DMS153 treated with DMSO at 0.1 percent for 48 hours (cell line): ENCODE measurements around the gene VPS45.
"Not testable (repeated sequence)": the region's sequence is repeated elsewhere in the genome, so short reads cannot be mapped to it uniquely, and the experiment has no call there.

Source experiments
- DNase-seq: peaks from one replicate; lab custom pipeline; 2025; ENCODE audit not compliant: unreplicated experiment; lab: John Stamatoyannopoulos, UW

VPS45 gene

DNA sequence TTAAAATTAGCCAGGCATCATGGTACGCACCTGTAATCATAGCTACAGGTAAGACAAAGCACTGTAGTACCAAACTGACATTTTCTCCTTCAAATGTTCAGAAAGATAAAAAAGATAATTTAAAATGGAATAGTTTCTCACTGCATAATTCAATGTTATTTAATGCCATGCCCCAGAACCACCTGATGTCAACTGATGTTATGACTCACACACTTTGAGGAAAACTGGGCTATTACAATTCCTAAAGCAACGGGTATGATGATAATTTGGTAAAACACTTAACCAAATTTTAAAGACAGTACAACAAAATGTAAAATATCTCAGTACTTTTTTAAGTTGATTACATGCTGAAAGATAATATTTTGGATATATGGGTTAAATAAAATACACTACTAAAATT, 59.2 kb downstream of the VPS45 start:
- DNase-seq: no peak

GRCh38 chr1:150127464-150127863, 59.9 kb downstream of the VPS45 start:
- no peak for DNase-seq

DNA sequence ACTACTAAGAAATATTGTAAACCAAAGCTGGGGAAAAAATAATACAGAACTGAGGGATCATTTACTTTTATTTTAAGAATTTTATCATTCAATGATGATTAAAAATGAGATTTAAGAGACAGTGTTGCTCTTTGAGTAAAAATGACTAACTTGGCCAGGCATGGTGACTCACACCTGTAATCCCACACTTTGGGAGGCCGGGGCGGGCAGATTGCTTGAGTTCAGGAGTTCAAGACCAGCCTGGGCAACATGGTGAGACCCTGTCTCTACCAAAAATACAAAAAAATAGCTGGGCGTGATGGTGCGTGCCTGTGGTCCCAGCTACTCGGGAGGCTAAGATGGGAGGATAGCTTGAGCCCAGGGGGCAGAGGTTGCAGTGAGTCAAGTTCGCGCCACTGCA, 60.3 kb downstream of the VPS45 start:
- no peak for DNase-seq

DNA sequence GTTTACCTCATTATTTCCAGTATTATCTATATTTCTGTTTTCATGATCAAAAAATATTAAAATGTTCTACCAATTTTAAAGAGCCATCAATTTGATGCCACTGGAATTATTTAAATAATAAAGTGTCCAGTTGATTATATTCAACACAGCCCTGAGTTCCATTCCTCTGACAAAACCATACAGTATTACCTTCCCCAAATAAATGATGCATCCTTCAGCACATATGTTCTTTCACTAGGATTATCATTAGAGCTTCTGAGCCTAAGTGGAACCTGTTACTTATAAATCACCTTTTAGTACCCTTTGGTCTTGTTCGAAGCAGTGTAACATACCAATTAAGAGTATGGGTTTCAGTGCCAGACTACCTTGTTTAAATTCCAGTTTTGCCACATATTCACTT, 64.8 kb downstream of the VPS45 start:
- DNase-seq: no peak

- no peak for DNase-seq
Measured at GRCh38 chr1:150134537-150134936, 67.0 kb downstream of the VPS45 start.

DNA sequence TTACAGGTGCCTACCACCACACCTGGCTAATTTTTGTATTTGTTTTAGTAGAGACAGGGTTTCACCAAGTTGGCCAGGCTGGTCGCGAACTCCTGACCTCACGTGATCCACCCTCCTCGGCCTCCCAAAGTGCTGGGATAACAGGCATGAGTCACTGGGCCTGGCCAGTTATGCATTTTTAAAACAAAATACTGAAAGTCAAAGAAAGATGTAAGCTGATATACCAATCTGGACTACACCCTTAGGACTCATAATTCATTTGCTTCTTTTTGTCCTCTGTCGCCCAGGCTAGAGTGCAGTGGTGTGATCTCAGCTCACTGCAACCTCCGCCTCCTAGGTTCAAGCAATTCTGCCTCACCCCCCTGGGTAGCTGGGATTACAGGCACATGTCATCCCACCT, 67.8 kb downstream of the VPS45 start:
- DNase-seq: not testable (repeated sequence)

- DNase-seq: no peak
Measured at GRCh38 chr1:150138044-150138443, 70.5 kb downstream of the VPS45 start.

- DNase-seq: no peak
Measured at GRCh38 chr1:150141452-150141851, 73.9 kb downstream of the VPS45 start.

DNA sequence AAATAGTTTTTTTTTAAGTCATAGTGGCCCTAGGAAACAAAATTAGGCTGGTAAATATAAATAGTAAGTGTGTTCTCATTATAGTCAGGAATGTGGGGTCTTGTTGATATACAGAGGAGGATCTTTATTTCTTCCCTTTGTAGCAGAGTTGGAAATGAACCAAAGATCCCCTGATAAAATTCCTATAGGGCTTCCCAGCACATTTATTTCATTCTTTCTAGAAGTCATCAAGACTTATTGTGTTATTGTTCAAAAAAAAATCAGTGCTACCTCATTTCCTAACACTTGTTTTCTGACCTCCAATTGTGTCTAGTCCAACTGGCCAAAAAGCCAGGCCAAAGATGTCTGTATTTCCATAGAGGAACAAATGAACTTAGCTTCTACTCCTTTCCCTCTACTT, 74.5 kb downstream of the VPS45 start:
- no peak for DNase-seq

DNA sequence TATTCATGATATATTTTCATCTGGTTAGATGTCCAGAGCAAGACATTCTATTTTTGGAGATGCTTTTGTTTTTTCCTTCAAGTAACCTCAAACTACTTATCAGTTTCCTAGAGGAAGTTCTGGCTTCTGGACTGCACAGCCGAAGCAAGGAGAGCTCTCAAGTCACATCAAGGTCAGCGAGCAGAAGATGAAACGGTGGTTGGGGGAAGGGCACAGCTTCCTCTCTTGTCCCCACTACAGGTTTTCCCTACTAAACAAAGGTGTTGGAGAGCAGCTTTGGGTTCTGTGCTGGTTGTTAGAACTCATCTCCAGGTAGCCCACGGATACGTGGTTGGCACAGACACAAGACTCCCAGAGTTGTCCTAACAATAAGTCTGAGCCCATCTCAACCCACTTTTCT, 77.0 kb downstream of the VPS45 start:
- no peak for DNase-seq

DNA sequence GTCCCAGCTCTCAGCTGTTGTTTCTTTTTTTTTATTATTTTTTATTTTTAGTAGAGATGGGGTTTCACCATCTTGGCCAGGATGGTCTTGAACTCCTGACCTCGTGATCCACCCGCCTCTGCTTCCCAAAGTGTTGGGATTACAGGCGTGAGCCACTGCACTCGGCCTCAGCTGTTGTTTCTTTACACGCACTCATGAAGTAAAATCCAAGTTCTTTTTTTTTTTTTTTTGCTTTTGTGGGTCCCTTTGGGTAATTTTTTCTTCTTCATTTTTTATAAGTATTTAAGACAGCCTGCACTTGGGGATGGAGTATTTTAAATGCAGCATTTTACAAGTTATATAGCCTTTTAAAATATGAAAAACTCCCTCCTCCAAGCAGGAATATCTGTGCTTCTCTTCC, 78.4 kb downstream of the VPS45 start:
- DNase-seq: not testable (repeated sequence)

DNA sequence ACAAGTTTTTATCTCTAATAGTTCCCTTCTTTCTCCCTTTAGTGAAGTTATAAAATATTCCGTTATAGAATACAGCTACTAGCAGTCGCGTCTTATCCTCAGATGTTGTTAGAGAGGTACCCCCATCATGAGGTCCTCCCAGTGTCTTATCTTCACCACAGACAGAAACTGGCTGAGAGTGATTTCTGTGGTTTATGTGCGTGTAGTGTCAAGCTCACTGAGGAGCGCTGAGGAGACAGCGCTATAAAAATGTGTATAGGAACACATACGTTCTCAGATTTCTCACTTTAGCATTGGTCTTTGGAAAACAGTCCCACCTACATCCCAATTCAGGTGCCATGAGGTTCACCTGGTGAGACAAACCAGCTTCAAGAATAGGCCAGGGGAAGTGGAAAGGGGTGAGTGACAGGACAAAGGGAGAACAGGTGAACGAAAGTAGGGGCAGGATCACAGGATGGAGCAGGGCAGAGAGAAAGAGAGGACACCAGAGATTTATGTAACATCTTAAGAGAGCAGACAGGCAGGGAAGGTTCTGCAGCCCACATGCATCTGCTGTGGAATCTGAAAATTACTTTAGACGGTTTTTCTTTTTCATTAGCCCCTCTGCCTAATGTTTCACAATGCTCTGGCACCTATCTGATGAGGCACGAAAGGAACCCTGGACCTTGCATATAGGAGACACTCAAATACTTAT, 79.4 kb downstream of the VPS45 start:
- no peak for DNase-seq

GRCh38 chr1:150148837-150149270, 81.3 kb downstream of the VPS45 start:
- peak; percentile 15 for DNase-seq

GRCh38 chr1:150149271-150150132, 81.9 kb downstream of the VPS45 start, which contains the start of gene PLEKHO1:
Gene PLEKHO1 (plus strand): TSS chr1:150149916. CDS start chr1:150150258, 342 bp downstream.
- DNase-seq: peak; percentile 35

- no peak for DNase-seq
Measured at GRCh38 chr1:150150133-150151021, 82.8 kb downstream of the VPS45 start.

- no peak for DNase-seq
Measured at GRCh38 chr1:150151291-150152181, 84.0 kb downstream of the VPS45 start.

DNA sequence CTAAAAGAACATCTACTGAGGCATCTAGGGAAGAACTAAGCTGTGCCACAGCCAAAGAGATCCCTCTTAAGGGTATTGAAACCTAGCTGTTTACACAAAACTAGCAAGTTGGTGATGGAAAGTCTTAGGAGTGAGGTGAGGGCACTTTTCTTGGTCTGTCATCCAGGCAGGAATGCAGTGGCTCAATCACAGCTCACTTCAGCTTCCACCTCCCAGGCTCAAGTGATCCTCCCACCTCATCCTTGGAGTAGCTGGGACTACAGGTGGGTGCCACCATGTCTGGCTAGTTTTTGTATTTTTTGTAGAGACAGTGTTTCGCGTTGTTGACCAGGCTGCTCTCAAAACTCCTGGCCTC, 84.6 kb downstream of the VPS45 start:
- DNase-seq: no peak

- no peak for DNase-seq
Measured at GRCh38 chr1:150152772-150153456, 85.3 kb downstream of the VPS45 start.

- DNase-seq: no peak
Measured at GRCh38 chr1:150154143-150154542, 86.6 kb downstream of the VPS45 start.
